ENCODE data around the gene MORF4L1. TPM values are rescaled to one million over a fixed set of nuclear protein-coding genes. Genes with fewer than 3 reads are reported as not detected.
A peak's percentile ranks its signal among the peaks of the same experiment; 100 is the strongest.

MORF4L1 gene
- total RNA-seq, 2 donors from 2014 or later = 457 to 505 TPM

- no peaks in the 10 kb centered on the region for H3K27me3 Mint-ChIP-seq (ENCODE audit: insufficient read depth)
- peak overlapping the region; percentile 100 for H3K4me3 Mint-ChIP-seq
- H3K27me3 ChIP-seq (ENCODE audit: control insufficient read depth, insufficient read depth, low read length, poor library complexity, severe bottlenecking) = no peaks in the 10 kb centered on the region
- no peak for TF ChIP-seq CTCF (conservative IDR thresholded peaks at IDR 0.05)
- peaks cover 31% of the 10 kb centered on the region for H3K4me1 Mint-ChIP-seq
- H3K9me3 ChIP-seq (ENCODE audit: control insufficient read depth, low read length) = no peaks in the 10 kb centered on the region
- peaks cover 50% of the 10 kb centered on the region for H3K36me3 ChIP-seq (ENCODE audit: control insufficient read depth, insufficient read depth, low read length)
- DNase-seq = no peak
- H3K4me3 ChIP-seq (ENCODE audit: low read length) = peak overlapping the region; percentile 88
- no peak overlapping the region for H3K27ac ChIP-seq (ENCODE audit: low read depth, low read length)
- WGBS, 2 experiments (ENCODE audit: insufficient coverage in 1 of 2, insufficient read length in 1 of 2) = 100% methylated on average over 1 of the region's 1 CpG; no CpG with 5 or more reads in 1 of the 2 experiments
- H3K4me1 ChIP-seq (ENCODE audit: control insufficient read depth, insufficient read depth, low read length) = peaks cover 11% of the 10 kb centered on the region
- peak overlapping the region; percentile 23 for H3K9ac ChIP-seq (ENCODE audit: extremely low read depth, low read length, poor library complexity, severe bottlenecking)
- H3K9me3 Mint-ChIP-seq = no peaks in the 10 kb centered on the region
- peak overlapping the region; percentile 85 for H3K27ac Mint-ChIP-seq
- peaks cover 36% of the 10 kb centered on the region for H3K36me3 Mint-ChIP-seq (ENCODE audit: low read depth)
Observed at GRCh38 chr15:78878356-78878755, 5.7 kb downstream of the MORF4L1 start.

DNA sequence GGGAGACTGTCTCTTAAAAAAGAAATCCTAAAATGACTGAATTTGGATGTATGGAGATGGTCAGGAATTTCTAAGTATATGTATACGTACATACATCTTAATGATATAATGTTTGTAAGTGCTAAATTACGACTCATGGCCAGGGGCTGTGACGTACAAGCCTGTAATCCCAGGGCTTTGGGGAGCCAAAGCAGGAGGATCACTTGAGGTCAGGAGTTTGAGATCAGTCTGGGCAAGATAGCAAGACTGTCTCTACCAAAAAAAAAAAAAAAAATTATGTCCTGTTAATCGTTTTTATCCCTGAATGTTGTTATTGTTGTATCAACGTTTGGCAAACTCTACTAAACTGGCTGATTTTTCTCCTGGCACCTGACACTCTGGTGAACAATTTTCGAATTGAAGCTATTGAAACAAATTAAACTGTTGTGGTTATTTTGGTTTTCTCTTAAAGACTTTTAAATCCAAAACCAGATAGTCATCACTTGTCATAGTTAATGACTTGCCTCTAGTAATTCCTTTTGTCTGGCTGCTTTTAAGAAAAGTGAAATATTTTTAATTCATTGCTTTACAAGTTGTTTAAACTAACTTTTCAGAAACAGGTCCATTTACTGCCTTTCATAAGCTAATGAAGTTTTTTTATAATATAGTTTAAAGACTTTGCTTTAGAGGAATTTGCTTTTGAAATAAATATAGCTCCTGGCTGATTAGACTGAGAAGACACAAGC is 7.0 kb downstream of the MORF4L1 start:
- H3K4me3 ChIP-seq (ENCODE audit: low read length) = peak overlapping the region; percentile 27
- no peak for DNase-seq
- 93 to 97% methylated on average over 3 to 5 of the region's 6 CpGs for WGBS, 2 experiments (ENCODE audit: insufficient coverage in 1 of 2, insufficient read length in 1 of 2)
- no peaks in the 10 kb centered on the region for H3K9me3 ChIP-seq (ENCODE audit: control insufficient read depth, low read length)
- no peak overlapping the region for H3K4me3 Mint-ChIP-seq
- H3K9me3 Mint-ChIP-seq = no peaks in the 10 kb centered on the region
- peaks cover 11% of the 10 kb centered on the region for H3K4me1 ChIP-seq (ENCODE audit: control insufficient read depth, insufficient read depth, low read length)
- no peaks in the 10 kb centered on the region for H3K27me3 Mint-ChIP-seq (ENCODE audit: insufficient read depth)
- no peak for TF ChIP-seq CTCF (conservative IDR thresholded peaks at IDR 0.05)
- peaks cover 44% of the 10 kb centered on the region for H3K36me3 Mint-ChIP-seq (ENCODE audit: low read depth)
- H3K4me1 Mint-ChIP-seq = peaks cover 29% of the 10 kb centered on the region
- H3K27ac ChIP-seq (ENCODE audit: low read depth, low read length) = no peak overlapping the region
- H3K9ac ChIP-seq (ENCODE audit: extremely low read depth, low read length, poor library complexity, severe bottlenecking) = no peak overlapping the region
- H3K27me3 ChIP-seq (ENCODE audit: control insufficient read depth, insufficient read depth, low read length, poor library complexity, severe bottlenecking) = no peaks in the 10 kb centered on the region
- peak overlapping the region; percentile 72 for H3K27ac Mint-ChIP-seq
- peaks cover 64% of the 10 kb centered on the region for H3K36me3 ChIP-seq (ENCODE audit: control insufficient read depth, insufficient read depth, low read length)

GRCh38 chr15:78880242-78880533 is 7.5 kb downstream of the MORF4L1 start:
- peaks cover 11% of the 10 kb centered on the region for H3K4me1 ChIP-seq (ENCODE audit: control insufficient read depth, insufficient read depth, low read length)
- peaks cover 24% of the 10 kb centered on the region for H3K4me1 Mint-ChIP-seq
- no peaks in the 10 kb centered on the region for H3K27me3 ChIP-seq (ENCODE audit: control insufficient read depth, insufficient read depth, low read length, poor library complexity, severe bottlenecking)
- H3K4me3 Mint-ChIP-seq = no peak overlapping the region
- H3K27ac ChIP-seq (ENCODE audit: low read depth, low read length) = no peak overlapping the region
- no peak for DNase-seq
- H3K27me3 Mint-ChIP-seq (ENCODE audit: insufficient read depth) = no peaks in the 10 kb centered on the region
- H3K9ac ChIP-seq (ENCODE audit: extremely low read depth, low read length, poor library complexity, severe bottlenecking) = no peak overlapping the region
- H3K4me3 ChIP-seq (ENCODE audit: low read length) = no peak overlapping the region
- no peaks in the 10 kb centered on the region for H3K9me3 Mint-ChIP-seq
- peaks cover 47% of the 10 kb centered on the region for H3K36me3 Mint-ChIP-seq (ENCODE audit: low read depth)
- peaks cover 69% of the 10 kb centered on the region for H3K36me3 ChIP-seq (ENCODE audit: control insufficient read depth, insufficient read depth, low read length)
- no peak overlapping the region for H3K27ac Mint-ChIP-seq
- H3K9me3 ChIP-seq (ENCODE audit: control insufficient read depth, low read length) = no peaks in the 10 kb centered on the region
- TF ChIP-seq CTCF (conservative IDR thresholded peaks at IDR 0.05) = no peak

Measured in endodermal cell (in vitro differentiated cells).